GM10266 (cell line): ENCODE data around the gene RHOG.
A peak's percentile ranks its signal among the peaks of the same experiment; 100 is the strongest.

Source experiments
- DNase-seq: peaks from one replicate; pipeline ENCODE4 v3.0.0; 2012; ENCODE audit errors: extremely low spot score
- CTCF ChIP-seq: IDR thresholded peaks from 2 replicates; pipeline ENCODE4 v1.5.1; 2012; ENCODE audit warnings: mild to moderate bottlenecking, low read depth; ENCODE audit not compliant: control insufficient read depth, insufficient read depth; ENCODE audit errors: missing control alignments

RHOG gene

GRCh38 chr11:3808861-3809623 lies 31.7 kb downstream of the RHOG start:
- peak; percentile 63 for TF ChIP-seq CTCF
- DNase-seq = peak; percentile 82

GRCh38 chr11:3807909-3808860 lies 32.6 kb downstream of the RHOG start, which contains the start of gene PGAP2:
Gene PGAP2, plus strand, starts transcription at chr11:3808560. Its CDS starts 2,700 bp downstream, at chr11:3811260.
- TF ChIP-seq CTCF = peak; percentile 91
- peak; percentile 82 for DNase-seq

- DNase-seq = no peak
- no peak for TF ChIP-seq CTCF
Observed at GRCh38 chr11:3803726-3804495, 36.8 kb downstream of the RHOG start.

GRCh38 chr11:3802011-3802790 lies 38.6 kb downstream of the RHOG start:
- TF ChIP-seq CTCF = no peak
- no peak for DNase-seq

- no peak for DNase-seq
- TF ChIP-seq CTCF = no peak
Observed at GRCh38 chr11:3799873-3800272, 40.9 kb downstream of the RHOG start.

GRCh38 chr11:3799143-3799542 lies 41.6 kb downstream of the RHOG start:
- no peak for DNase-seq
- no peak for TF ChIP-seq CTCF
